ENCODE results near the gene TBCEL.
A peak's percentile ranks its signal among the peaks of the same experiment; 100 is the strongest.
"Not testable (repeated sequence)": the region's sequence is repeated elsewhere in the genome, so short reads cannot be mapped to it uniquely, and the experiment has no call there.

TBCEL gene

GRCh38 chr11:121004206-121004840 lies 19.6 kb upstream of the TBCEL start:
- H3K4me3 ChIP-seq (ENCODE audit: insufficient read length, low read depth): no peak overlapping the region
- peaks cover 8% of the 10 kb centered on the region; the same call in 1 of the 2 replicates for H3K9me3 ChIP-seq (ENCODE audit: insufficient read depth, low read length)
- no peak overlapping the region for H3K9ac ChIP-seq (ENCODE audit: insufficient read length, low read depth)
- no peak for DNase-seq (ENCODE audit: low read depth, low spot score)
- TF ChIP-seq SUZ12 (IDR thresholded peaks at IDR 0.05; ENCODE audit: extremely low read depth, insufficient read depth, insufficient read length) (no peak), ZNF274 (IDR thresholded peaks at IDR 0.05; ENCODE audit: low read depth, low read length) (no peak), YY1 (IDR thresholded peaks at IDR 0.05; ENCODE audit: insufficient read depth, insufficient read length) (no peak)
- H3K4me1 ChIP-seq (ENCODE audit: insufficient read depth, insufficient read length): no peaks in the 10 kb centered on the region
- no peaks in the 10 kb centered on the region for H3K27me3 ChIP-seq (ENCODE audit: insufficient read depth, insufficient read length)
- no peaks in the 10 kb centered on the region for H3K36me3 ChIP-seq (ENCODE audit: insufficient read depth, insufficient read length, low read length)

GRCh38 chr11:121006922-121007321 lies 17.0 kb upstream of the TBCEL start:
- peaks cover 8% of the 10 kb centered on the region; the same call in 1 of the 2 replicates for H3K9me3 ChIP-seq (ENCODE audit: insufficient read depth, low read length)
- no peak for DNase-seq (ENCODE audit: low read depth, low spot score)
- TF ChIP-seq SUZ12 (IDR thresholded peaks at IDR 0.05; ENCODE audit: extremely low read depth, insufficient read depth, insufficient read length) (no peak), YY1 (IDR thresholded peaks at IDR 0.05; ENCODE audit: insufficient read depth, insufficient read length) (no peak), ZNF274 (IDR thresholded peaks at IDR 0.05; ENCODE audit: low read depth, low read length) (no peak)
- no peak overlapping the region for H3K9ac ChIP-seq (ENCODE audit: insufficient read length, low read depth)
- H3K36me3 ChIP-seq (ENCODE audit: insufficient read depth, insufficient read length, low read length): no peaks in the 10 kb centered on the region
- H3K4me3 ChIP-seq (ENCODE audit: insufficient read length, low read depth): no peak overlapping the region
- H3K4me1 ChIP-seq (ENCODE audit: insufficient read depth, insufficient read length): no peaks in the 10 kb centered on the region
- H3K27me3 ChIP-seq (ENCODE audit: insufficient read depth, insufficient read length): no peaks in the 10 kb centered on the region

- Histone ChIP-seq H3K4me3 (ENCODE audit: insufficient read length, low read depth) (no peak overlapping the region), H3K36me3 (ENCODE audit: insufficient read depth, insufficient read length, low read length) (no peaks in the 10 kb centered on the region), H3K9me3 (ENCODE audit: insufficient read depth, low read length) (peaks cover 8% of the 10 kb centered on the region; the same call in 1 of the 2 replicates), H3K27me3 (ENCODE audit: insufficient read depth, insufficient read length) (no peaks in the 10 kb centered on the region), H3K9ac (ENCODE audit: insufficient read length, low read depth) (no peak overlapping the region), H3K4me1 (ENCODE audit: insufficient read depth, insufficient read length) (no peaks in the 10 kb centered on the region)
- no peak for TF ChIP-seq SUZ12 (IDR thresholded peaks at IDR 0.05; ENCODE audit: extremely low read depth, insufficient read depth, insufficient read length)
- DNase-seq (ENCODE audit: low read depth, low spot score): no peak
Observed at GRCh38 chr11:121008551-121008950, 15.4 kb upstream of the TBCEL start.

- H3K36me3 ChIP-seq (ENCODE audit: insufficient read depth, insufficient read length, low read length): no peaks in the 10 kb centered on the region
- H3K9me3 ChIP-seq (ENCODE audit: insufficient read depth, low read length): peaks cover 4% of the 10 kb centered on the region; the same call in 1 of the 2 replicates
- TF ChIP-seq YY1 (IDR thresholded peaks at IDR 0.05; ENCODE audit: insufficient read depth, insufficient read length) (no peak), SUZ12 (IDR thresholded peaks at IDR 0.05; ENCODE audit: extremely low read depth, insufficient read depth, insufficient read length) (no peak), ZNF274 (IDR thresholded peaks at IDR 0.05; ENCODE audit: low read depth, low read length) (no peak)
- no peak for DNase-seq (ENCODE audit: low read depth, low spot score)
- no peak overlapping the region for H3K4me3 ChIP-seq (ENCODE audit: insufficient read length, low read depth)
- no peak overlapping the region for H3K9ac ChIP-seq (ENCODE audit: insufficient read length, low read depth)
- no peaks in the 10 kb centered on the region for H3K27me3 ChIP-seq (ENCODE audit: insufficient read depth, insufficient read length)
- no peaks in the 10 kb centered on the region for H3K4me1 ChIP-seq (ENCODE audit: insufficient read depth, insufficient read length)
Observed at GRCh38 chr11:121012091-121012490, 11.8 kb upstream of the TBCEL start.

GRCh38 chr11:121018746-121019145 lies 5.2 kb upstream of the TBCEL start:
- H3K4me3 ChIP-seq (ENCODE audit: insufficient read length, low read depth): no peak overlapping the region
- H3K9me3 ChIP-seq (ENCODE audit: insufficient read depth, low read length): no peaks in the 10 kb centered on the region
- H3K36me3 ChIP-seq (ENCODE audit: insufficient read depth, insufficient read length, low read length): no peaks in the 10 kb centered on the region
- no peak for DNase-seq (ENCODE audit: low read depth, low spot score)
- no peaks in the 10 kb centered on the region for H3K4me1 ChIP-seq (ENCODE audit: insufficient read depth, insufficient read length)
- H3K27me3 ChIP-seq (ENCODE audit: insufficient read depth, insufficient read length): no peaks in the 10 kb centered on the region
- no peak for TF ChIP-seq YY1 (IDR thresholded peaks at IDR 0.05; ENCODE audit: insufficient read depth, insufficient read length)
- no peak for TF ChIP-seq ZNF274 (IDR thresholded peaks at IDR 0.05; ENCODE audit: low read depth, low read length)
- no peak for TF ChIP-seq SUZ12 (IDR thresholded peaks at IDR 0.05; ENCODE audit: extremely low read depth, insufficient read depth, insufficient read length)
- H3K9ac ChIP-seq (ENCODE audit: insufficient read length, low read depth): no peak overlapping the region

GRCh38 chr11:121021718-121022117 lies 2.2 kb upstream of the TBCEL start:
- not testable (repeated sequence) for H3K36me3 ChIP-seq (ENCODE audit: insufficient read depth, insufficient read length, low read length); H3K27me3 ChIP-seq (ENCODE audit: insufficient read depth, insufficient read length); H3K4me3 ChIP-seq (ENCODE audit: insufficient read length, low read depth); H3K4me1 ChIP-seq (ENCODE audit: insufficient read depth, insufficient read length); H3K9me3 ChIP-seq (ENCODE audit: insufficient read depth, low read length); H3K9ac ChIP-seq (ENCODE audit: insufficient read length, low read depth); DNase-seq (ENCODE audit: low read depth, low spot score)

GRCh38 chr11:121024989-121025388 lies 1.1 kb downstream of the TBCEL start:
- Histone ChIP-seq H3K36me3 (ENCODE audit: insufficient read depth, insufficient read length, low read length) (no peaks in the 10 kb centered on the region), H3K9ac (ENCODE audit: insufficient read length, low read depth) (peak overlapping the region; percentile 88), H3K4me3 (ENCODE audit: insufficient read length, low read depth) (peak overlapping the region; percentile 76)

More at GRCh38 chr11:121024989-121025388, 1.1 kb downstream of the TBCEL start:
- TF ChIP-seq SUZ12 (IDR thresholded peaks at IDR 0.05; ENCODE audit: extremely low read depth, insufficient read depth, insufficient read length) (no peak), ZNF274 (IDR thresholded peaks at IDR 0.05; ENCODE audit: low read depth, low read length) (no peak), YY1 (IDR thresholded peaks at IDR 0.05; ENCODE audit: insufficient read depth, insufficient read length) (no peak)
- no peaks in the 10 kb centered on the region for H3K27me3 ChIP-seq (ENCODE audit: insufficient read depth, insufficient read length)
- peaks cover 3% of the 10 kb centered on the region for H3K4me1 ChIP-seq (ENCODE audit: insufficient read depth, insufficient read length)
- no peaks in the 10 kb centered on the region for H3K9me3 ChIP-seq (ENCODE audit: insufficient read depth, low read length)
- DNase-seq (ENCODE audit: low read depth, low spot score): no peak
